GM12872 (cell line): ENCODE results near the gene PTBP3.

ENCODE experiments used
- TF ChIP-seq, protein P1 (sequence below): IDR thresholded peaks from 3 replicates; pipeline ENCODE4 v1.5.1; 2011; ENCODE audit warnings: low read depth, mild to moderate bottlenecking, low read length, moderate library complexity; ENCODE audit not compliant: insufficient read depth

PTBP3 gene

DNA sequence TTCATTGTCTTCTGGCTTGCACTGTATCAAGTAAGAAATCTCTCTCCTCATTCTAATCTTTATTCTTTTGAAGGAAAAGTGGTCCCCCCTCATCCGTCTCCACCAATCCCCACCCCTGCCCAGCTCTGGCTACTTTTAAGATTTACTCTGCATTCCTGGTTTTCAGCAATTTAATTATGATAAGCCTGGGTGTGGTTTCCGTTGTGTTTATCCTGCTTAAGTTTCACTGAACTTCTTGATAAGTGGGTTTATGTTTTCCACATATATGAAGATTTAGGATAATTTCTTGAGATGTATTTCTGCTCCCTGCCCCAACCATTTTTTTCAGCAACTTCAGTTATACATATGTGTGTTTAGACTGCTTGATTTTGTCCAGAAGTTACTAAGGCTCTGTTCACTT is 46.5 kb downstream of the PTBP3 start:
- TF ChIP-seq, protein P1, sequence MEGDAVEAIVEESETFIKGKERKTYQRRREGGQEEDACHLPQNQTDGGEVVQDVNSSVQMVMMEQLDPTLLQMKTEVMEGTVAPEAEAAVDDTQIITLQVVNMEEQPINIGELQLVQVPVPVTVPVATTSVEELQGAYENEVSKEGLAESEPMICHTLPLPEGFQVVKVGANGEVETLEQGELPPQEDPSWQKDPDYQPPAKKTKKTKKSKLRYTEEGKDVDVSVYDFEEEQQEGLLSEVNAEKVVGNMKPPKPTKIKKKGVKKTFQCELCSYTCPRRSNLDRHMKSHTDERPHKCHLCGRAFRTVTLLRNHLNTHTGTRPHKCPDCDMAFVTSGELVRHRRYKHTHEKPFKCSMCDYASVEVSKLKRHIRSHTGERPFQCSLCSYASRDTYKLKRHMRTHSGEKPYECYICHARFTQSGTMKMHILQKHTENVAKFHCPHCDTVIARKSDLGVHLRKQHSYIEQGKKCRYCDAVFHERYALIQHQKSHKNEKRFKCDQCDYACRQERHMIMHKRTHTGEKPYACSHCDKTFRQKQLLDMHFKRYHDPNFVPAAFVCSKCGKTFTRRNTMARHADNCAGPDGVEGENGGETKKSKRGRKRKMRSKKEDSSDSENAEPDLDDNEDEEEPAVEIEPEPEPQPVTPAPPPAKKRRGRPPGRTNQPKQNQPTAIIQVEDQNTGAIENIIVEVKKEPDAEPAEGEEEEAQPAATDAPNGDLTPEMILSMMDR: no peak

GRCh38 chr9:112285056-112285455 is 48.4 kb downstream of the PTBP3 start:
- TF ChIP-seq, protein P1: no peak

DNA sequence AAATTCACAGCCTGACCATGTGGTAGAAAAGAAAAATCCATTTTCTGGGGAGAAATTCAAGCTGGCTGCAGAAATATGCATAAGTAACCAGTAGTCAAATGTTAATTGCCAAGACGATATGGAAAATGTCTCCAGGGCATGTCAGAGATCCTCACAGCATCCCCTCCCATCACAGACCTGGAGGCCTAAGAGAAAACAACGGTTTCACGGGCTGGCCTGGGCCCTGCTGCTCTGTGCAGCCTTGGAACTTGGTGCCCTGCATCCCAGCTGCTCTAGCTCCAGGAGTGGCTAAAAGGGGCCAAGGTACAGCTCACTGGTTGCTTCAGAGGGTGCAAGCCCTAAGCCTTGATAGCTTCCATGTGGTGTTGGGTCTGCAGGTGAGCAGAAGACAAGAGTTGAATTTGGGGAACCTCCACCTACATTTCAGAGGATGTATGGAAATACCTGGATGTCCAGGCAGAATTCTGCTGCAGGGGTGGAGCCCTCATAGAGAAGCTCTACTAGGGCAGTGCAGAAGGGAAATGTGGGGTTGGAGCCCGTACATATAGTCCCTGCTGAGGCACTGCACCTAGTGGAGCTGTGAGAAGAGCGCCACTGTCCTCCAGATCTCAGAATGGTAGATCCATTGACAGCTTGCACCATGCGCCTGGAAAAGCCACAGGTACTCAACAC is 49.7 kb downstream of the PTBP3 start:
- TF ChIP-seq, protein P1: no peak

DNA sequence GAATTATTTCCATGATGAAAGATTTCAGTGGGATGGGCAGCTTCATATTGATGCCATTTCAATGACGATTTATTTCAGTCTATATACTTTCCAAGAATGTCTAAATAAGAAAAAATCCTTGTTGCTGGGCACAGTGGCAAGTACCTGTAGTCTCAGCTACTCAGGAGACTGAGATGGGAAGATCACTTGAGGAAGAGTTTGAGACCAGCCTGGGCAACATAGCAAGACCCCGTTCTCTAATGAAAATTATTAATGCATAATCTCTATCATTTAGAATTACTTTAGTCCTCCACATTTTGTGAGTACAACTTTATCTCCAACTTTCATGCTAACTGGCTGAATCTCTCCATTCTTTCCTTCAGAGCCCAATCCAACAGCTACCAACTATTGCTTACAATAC is 52.5 kb downstream of the PTBP3 start:
- TF ChIP-seq, protein P1: no peak

GRCh38 chr9:112279501-112279900 is 53.9 kb downstream of the PTBP3 start:
- TF ChIP-seq, protein P1: no peak

DNA sequence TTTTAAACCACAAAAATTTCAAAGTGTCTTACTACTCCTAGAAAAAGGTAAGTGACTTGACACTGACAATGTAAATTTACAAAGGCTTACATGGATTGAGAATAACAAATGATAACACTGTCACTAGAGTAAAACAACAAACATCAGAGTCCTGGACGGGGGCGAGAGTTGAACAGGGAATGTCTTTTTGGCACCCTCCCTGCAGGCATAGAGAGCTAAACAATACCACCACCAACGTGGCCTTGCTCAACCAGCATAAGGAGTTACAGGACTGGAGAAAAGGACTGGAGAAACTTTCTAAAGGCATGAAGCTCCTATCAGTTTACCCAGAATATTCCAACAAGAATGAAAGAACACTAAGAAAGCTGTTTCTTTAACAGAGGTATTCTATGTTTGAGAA is 55.3 kb downstream of the PTBP3 start:
- TF ChIP-seq, protein P1: no peak

GRCh38 chr9:112274600-112274999 is 58.8 kb downstream of the PTBP3 start:
- TF ChIP-seq, protein P1: no peak
